H1 (cell line): ENCODE data around the gene MRPS27. TPM values are rescaled to one million over a fixed set of nuclear protein-coding genes. Genes with fewer than 3 reads are reported as not detected.

Experiments
- ATF3 ChIP-seq: IDR thresholded peaks from 2 replicates; pipeline ENCODE4 v1.6.1; 2011; ENCODE audit warnings: low read depth, mild to moderate bottlenecking, low read length; ENCODE audit not compliant: insufficient read depth
- BRCA1 ChIP-seq: IDR thresholded peaks from 2 replicates; pipeline ENCODE4 v1.6.1; 2012; ENCODE audit warnings: low read depth, low read length, improper control_type of control experiment
- CHD2 ChIP-seq: IDR thresholded peaks from 2 replicates; pipeline ENCODE4 v1.6.1; 2012; ENCODE audit warnings: low read length, improper control_type of control experiment
- CHD7 ChIP-seq: fragments of 300-600 bp; sonication (generic); IDR thresholded peaks from 2 replicates; pipeline ENCODE4 v1.7.1; 2012; ENCODE audit warnings: low read length, moderate library complexity, mild to moderate bottlenecking, inconsistent platforms; ENCODE audit not compliant: insufficient replicate concordance
- EZH2 ChIP-seq: fragments of 200-600 bp; sonication (generic); IDR thresholded peaks from 2 replicates; pipeline ENCODE4 v1.7.1; 2012; ENCODE audit warnings: low read depth, mild to moderate bottlenecking, moderate library complexity, low read length, inconsistent platforms; ENCODE audit not compliant: severe bottlenecking
- HDAC6 ChIP-seq: IDR thresholded peaks from one replicate; pipeline ENCODE4 v1.7.1; 2012; ENCODE audit warnings: low read depth, mild to moderate bottlenecking, inconsistent platforms, low read length, moderate library complexity
- NRF1 ChIP-seq: IDR thresholded peaks from 2 replicates; pipeline ENCODE4 v1.6.1; 2011; ENCODE audit warnings: mild to moderate bottlenecking, low read depth, low read length, improper control_type of control experiment
- RAD21 ChIP-seq, 2 experiments: IDR thresholded peaks in 1 of 2; conservative IDR thresholded peaks in 1 of 2; 2 replicates each; pipeline ENCODE4 v1.6.1; 2011; ENCODE audit warnings: low read depth in 2 of 2, low read length in 2 of 2, improper control_type of control experiment in 1 of 2, inconsistent platforms in 1 of 2, mild to moderate bottlenecking in 1 of 2, moderate library complexity in 1 of 2
- RBBP5 ChIP-seq: IDR thresholded peaks from 2 replicates; pipeline ENCODE4 v1.7.1; 2012; ENCODE audit warnings: low read depth, mild to moderate bottlenecking, inconsistent platforms, low read length, moderate library complexity, borderline replicate concordance
- RFX5 ChIP-seq: IDR thresholded peaks from 2 replicates; pipeline ENCODE4 v1.6.1; 2011; ENCODE audit warnings: low read depth, low read length, improper control_type of control experiment, borderline replicate concordance
- SP1 ChIP-seq: IDR thresholded peaks from 2 replicates; pipeline ENCODE4 v1.6.1; 2011; ENCODE audit warnings: low read depth, low read length
- polyA plus RNA-seq, 7 experiments: library from polyadenylated mRNA; depleted of rRNA in 3 of 7; stranded (reverse) in 5 of 7; unstranded in 2 of 7; fragments of >200 nt in 5 of 7; fragments of 200-250 nt in 2 of 7; gene quantifications; 1 replicate in 5 of 7; 2 replicates in 1 of 7; 4 replicates in 1 of 7; pipeline versions ENCODE4 v1.2.1 to v1.2.3, GENCODE V29; 2011 to 2013; ENCODE audit warnings: missing spikeins in 2 of 7, mixed read lengths in 2 of 7
- total RNA-seq: library from RNA; stranded (reverse); fragmentation: NEBNext Ultra II Directional; extraction: Animal tissue kit (Norgen Biotek cat#: 25700); gene quantifications from 2 replicates; pipeline ENCODE4 v1.2.1, GENCODE V29; 2021

MRPS27 gene
- total and polyA plus RNA-seq, 2 of the 8 experiments (the other 6 are each of a cell fraction or from before 2014, with no cell fraction given) = 93.2 to 102 TPM

- TF ChIP-seq EZH2 (no peak), CHD2 (no peak), CHD7 (no peak), HDAC6 (no peak), SP1 (no peak), ATF3 (no peak), RBBP5 (no peak), RFX5 (no peak), NRF1 (no peak), RAD21 (IDR thresholded peaks at IDR 0.05 in 1 of 2, conservative IDR thresholded peaks at IDR 0.05 in 1 of 2; ENCODE audit: low read depth in 2 of 2, low read length in 2 of 2) (no peak), BRCA1 (no peak)
These were observed 64.8 kb downstream of the MRPS27 start (continued) for GRCh38 chr5:72255237-72255636.
